KOPT-K1 (cell line): ENCODE data around the gene KRT36.

Source experiments
- H3K27ac ChIP-seq: fragments of 200-600 bp; sonication (generic); 2 replicates; pipeline ENCODE4 v1.5.1; 2016; ENCODE audit warnings: antibody characterized with exemption, mild to moderate bottlenecking, low read depth, low read length; ENCODE audit not compliant: poor library complexity, severe bottlenecking
- H3K36me3 ChIP-seq: fragments of 200-600 bp; sonication (generic); 2 replicates; pipeline ENCODE4 v1.5.1; 2017; ENCODE audit warnings: antibody characterized with exemption, mild to moderate bottlenecking, low read length, moderate library complexity; ENCODE audit not compliant: insufficient read depth
- H3K9me3 ChIP-seq: fragments of 200-600 bp; sonication (generic); 2 replicates; pipeline ENCODE4 v1.5.1; 2017; ENCODE audit warnings: antibody characterized with exemption, low read length, mild to moderate bottlenecking; ENCODE audit not compliant: insufficient read depth, poor library complexity, severe bottlenecking

The KRT36 gene

DNA sequence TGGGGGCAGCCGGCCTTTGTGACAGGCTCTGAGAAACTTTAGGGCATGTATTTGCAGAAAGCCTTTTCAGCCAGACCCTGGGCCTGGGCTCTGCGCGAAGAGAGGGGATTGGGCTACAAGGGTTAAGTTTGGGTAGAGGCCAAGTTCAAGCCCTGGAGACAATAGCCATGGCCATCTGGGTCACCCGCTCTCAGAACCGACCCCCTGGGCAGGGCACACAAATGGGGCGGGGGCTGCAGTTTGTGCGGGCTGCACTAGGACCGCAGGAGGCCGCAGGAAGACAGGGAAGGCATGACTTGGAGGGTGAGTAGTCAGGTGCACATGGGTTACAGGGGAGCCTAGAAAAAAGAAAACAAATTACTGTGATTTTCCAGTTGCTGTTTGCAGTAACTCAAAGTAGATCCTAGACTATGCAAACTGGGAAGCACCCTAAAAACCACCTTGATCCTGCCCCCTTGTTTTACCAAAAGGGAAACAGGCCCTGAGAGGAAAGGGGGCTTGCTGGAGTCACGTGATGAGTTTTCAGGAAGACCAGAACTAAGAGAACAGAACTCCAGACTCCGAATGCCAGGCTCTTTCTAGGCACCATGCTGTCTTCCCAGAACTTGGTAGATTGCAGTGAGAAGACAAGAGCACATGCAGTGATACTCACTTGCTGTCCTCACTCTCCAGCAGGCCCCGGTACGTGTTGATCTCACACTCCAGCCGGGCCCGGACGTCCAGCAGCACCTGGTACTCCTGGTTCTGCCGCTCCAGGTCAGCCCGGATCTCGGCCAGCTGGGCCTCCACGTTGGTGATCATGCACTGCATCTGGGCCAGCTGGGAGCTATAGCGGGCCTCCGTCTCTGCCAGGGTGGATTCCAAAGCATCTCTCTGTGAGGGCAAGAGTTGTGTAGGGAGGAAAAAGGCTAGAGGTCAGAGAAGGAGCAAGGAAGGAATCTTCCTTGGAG is 12.6 kb downstream of the KRT36 start:
- H3K9me3 ChIP-seq = no peaks in the 10 kb centered on the region
- H3K27ac ChIP-seq = no peak overlapping the region
- no peaks in the 10 kb centered on the region for H3K36me3 ChIP-seq

DNA sequence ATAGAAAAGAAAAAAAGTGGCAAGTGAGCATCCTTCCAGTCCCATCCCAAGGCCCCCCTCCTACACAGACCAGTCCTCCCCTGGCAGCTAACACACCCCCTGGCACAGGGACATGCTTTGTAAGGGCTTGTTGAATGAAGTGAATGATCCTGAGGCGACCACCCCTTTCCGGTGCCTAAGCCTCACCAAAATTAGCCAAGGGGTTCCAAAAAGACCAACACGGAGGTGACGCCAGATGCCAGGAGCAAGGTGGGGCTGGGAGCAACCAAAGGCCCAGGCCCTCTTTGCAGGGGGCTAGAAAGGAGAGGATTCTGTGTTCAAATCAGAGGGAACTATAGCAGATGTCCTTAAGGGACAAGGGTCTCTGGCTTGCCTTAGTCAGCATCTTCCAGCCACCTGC is 14.3 kb downstream of the KRT36 start:
- Histone ChIP-seq H3K36me3 (no peaks in the 10 kb centered on the region), H3K9me3 (peaks cover 5% of the 10 kb centered on the region), H3K27ac (no peak overlapping the region)

DNA sequence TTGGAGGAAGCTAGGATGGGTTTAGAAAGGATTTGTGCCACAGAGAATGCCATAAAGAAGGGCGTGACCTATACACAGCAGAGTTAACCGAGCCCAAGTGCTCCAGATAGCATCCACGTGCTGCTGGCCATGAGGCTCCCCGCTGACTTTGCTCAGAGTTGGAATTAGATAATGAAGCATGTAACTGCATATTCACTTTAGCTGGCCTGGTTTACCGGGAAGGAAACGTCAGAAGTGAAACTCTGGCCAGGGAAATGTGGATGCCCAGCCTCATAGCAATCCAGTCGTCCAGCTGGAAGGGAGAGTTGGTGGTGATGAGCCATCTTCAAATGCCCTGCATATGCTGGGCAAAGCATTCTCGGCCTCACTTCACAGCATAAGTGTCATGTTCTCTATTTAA is 14.8 kb downstream of the KRT36 start:
- H3K9me3 ChIP-seq = peaks cover 5% of the 10 kb centered on the region
- H3K27ac ChIP-seq = no peak overlapping the region
- H3K36me3 ChIP-seq = no peaks in the 10 kb centered on the region

DNA sequence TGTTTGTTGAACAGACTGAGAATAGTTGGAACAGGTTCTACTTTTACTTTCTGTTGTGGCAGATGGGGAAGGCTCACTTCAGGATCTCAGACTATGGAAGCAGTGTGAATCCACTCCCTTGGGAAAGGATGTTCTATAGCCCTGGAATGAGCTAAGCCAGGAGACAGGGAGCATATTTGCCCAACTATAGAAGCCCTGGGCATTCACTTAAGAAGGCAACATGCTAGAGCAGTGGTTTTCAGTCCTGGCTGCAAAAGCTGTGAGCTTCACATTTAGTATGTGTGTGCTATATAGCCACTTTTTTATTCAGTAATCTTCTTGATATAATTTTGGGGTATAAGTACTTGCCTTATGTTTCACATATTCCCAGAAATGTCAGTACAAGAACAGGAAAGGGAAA is 21.4 kb downstream of the KRT36 start:
- Histone ChIP-seq H3K27ac (no peak overlapping the region), H3K36me3 (no peaks in the 10 kb centered on the region), H3K9me3 (peaks cover 15% of the 10 kb centered on the region)

DNA sequence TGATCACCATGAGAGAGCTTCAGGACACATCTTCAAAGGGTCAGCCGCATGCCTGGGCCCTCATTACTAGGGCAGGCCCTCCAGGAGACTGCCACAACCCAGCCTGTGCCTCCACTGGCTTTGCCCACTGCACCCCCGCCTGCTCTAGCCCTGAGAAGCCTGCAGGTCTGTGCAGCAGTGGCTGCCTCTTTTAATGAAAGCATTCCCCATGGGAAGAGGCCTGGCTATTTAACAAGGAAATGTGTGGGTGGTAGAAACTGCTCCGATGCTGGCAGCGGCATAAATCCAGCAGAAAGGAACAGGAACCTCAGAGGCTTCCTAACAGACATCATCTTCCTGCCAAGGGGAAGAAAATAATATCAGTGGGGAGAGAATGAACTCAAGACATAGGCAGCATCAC is 22.1 kb downstream of the KRT36 start:
- Histone ChIP-seq H3K9me3 (peaks cover 15% of the 10 kb centered on the region), H3K36me3 (no peaks in the 10 kb centered on the region), H3K27ac (no peak overlapping the region)

DNA sequence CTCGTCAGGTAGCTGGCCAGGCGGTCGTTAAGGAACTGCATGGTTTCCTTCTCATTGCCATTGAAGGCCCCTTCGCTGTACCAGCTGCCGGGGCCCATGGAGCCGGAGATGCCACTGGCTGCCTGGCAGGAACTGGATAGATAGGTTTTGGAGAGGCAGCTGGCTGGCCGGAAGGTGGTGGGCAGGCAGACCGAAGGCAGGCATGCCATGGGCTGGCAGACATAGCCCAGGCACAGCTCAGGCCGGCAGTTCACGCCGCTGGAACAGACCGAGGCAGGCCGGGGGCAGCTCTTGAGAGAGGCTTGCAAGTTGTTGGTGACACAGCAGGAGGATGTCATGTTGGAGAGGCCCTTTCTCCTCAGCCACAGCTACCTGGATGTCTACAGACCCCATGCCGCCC is 22.7 kb downstream of the KRT36 start, which contains the start of gene KRT32:
KRT32 (minus strand) TSS at position 399 of the 400 bp plus-strand sequence; CDS start at position 338, 61 bp downstream.
- no peak within 1 kb of the TSS for H3K27ac ChIP-seq
- no peaks in the 10 kb centered on the region for H3K36me3 ChIP-seq
- peaks cover 14% of the 10 kb centered on the region for H3K9me3 ChIP-seq

DNA sequence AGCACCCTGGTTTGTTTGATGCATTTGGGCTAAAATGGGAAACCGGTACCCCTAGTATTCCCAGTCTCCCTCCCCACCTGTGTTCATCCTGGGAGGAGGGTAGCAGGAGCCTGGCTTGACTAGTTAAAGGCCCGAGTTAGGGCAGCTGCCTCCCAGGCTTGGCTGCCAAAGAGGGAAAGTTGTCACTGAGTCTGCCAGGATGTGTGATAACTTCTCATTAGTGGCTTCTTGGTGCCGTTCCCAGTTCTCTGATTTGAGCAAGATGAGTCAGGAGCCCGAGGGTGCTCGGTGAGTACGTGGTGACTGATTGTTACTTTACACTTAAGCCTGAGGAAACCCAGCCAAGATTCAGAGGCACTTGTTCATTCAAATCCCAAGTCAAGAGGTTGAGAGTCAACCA is 25.0 kb downstream of the KRT36 start:
- Histone ChIP-seq H3K27ac (no peak overlapping the region), H3K9me3 (peaks cover 10% of the 10 kb centered on the region), H3K36me3 (no peaks in the 10 kb centered on the region)

DNA sequence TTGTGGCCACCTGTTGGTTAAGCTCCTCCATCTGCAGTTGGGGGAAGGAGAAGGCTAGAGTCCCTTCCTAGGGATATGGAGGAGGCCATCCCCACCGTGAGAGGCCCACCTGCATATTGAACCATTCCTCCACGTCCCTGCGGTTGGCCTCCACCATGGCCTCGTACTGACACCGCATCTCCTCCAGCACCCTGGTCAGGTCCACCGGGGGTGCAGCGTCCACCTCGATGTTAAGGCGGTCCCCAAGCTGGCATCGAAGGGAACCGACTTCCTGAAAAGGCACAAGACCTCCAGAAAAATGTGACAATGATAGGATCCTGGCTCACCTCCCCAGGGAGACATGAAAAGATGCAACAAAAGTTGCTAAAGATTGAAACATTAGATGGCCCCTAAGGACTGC is 25.5 kb downstream of the KRT36 start:
- H3K36me3 ChIP-seq = no peaks in the 10 kb centered on the region
- peaks cover 10% of the 10 kb centered on the region for H3K9me3 ChIP-seq
- no peak overlapping the region for H3K27ac ChIP-seq

DNA sequence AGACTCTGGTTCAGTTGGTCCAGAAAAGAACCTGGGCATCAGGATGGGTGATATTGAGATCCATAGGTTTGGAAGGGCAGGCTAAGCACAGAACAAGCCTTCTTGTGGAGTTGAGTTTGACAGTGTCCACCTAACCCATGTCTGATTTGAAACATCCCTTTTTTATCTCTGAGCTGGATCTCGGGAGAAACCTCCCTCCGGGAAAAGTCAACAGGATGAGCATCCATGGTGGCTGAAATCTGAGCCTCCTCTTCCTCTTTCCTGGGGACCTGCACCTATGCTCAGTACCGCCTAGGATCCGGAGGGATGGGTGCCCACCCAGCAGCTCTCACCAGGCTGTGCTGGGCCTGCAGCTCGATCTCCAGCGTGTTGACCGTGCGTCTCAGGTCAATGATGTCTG is 26.0 kb downstream of the KRT36 start:
- H3K27ac ChIP-seq = no peak overlapping the region
- H3K9me3 ChIP-seq = peaks cover 9% of the 10 kb centered on the region
- H3K36me3 ChIP-seq = no peaks in the 10 kb centered on the region

DNA sequence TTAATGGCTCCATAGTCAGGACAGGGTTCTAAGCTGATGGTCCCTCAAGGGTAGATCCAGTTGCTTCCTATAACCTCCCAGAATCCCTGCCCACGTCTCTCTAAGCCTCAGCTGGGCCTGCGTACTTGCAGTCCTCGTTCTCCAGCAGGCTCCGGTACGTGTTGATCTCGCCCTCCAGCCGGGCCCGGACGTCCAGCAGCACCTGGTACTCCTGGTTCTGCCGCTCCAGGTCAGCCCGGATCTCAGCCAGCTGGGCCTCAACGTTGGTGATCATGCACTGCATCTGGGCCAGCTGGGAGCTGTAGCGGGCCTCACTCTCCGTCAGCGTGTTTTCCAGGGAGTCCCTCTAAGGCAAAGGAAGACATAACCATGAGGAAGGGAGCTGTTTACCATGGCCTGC is 27.0 kb downstream of the KRT36 start:
- Histone ChIP-seq H3K36me3 (no peaks in the 10 kb centered on the region), H3K27ac (no peak overlapping the region), H3K9me3 (no peaks in the 10 kb centered on the region)

DNA sequence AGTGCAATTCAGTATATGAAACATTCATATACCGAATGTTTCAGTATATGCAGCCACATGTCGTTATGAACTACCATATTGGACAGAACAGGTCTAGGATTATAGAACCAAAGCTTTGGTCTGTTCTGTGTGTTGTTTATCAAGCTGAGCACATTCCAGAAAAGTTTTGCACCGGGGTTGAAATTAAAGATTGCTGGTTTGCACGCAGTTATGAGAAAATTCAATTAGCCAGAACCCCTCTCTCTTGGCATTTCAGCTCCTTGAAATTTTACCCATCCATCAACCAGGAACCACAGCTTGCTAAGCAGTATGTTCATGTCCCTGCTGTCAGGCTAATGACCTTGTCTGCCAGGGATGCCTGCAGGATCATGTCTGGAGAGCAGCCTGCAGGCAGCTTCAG is 32.0 kb downstream of the KRT36 start:
- Histone ChIP-seq H3K36me3 (no peaks in the 10 kb centered on the region), H3K9me3 (no peaks in the 10 kb centered on the region)

DNA sequence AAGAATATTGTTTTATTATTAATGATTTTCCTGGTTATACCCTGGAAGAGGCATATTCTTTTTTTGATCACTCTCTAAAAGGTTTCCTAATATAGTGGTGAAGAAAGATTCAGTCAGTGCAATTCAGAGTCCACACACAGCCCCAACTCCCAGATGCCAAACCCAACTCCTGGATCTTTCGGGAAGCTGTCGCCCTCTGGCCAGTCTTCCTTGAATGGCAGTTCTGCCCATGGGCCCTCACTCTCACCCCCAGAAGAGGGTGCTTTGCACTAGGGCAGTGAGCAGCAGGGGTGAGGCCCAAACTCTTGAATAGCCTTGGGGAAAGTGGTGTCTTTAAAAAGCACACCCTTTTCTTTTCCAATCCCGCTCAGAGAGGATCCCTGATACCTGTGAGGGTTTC is 33.5 kb downstream of the KRT36 start:
- H3K27ac ChIP-seq = no peak overlapping the region
- H3K9me3 ChIP-seq = no peaks in the 10 kb centered on the region
- no peaks in the 10 kb centered on the region for H3K36me3 ChIP-seq

More for the DNA sequence above, 32.0 kb downstream of the KRT36 start:
- no peak overlapping the region for H3K27ac ChIP-seq

DNA sequence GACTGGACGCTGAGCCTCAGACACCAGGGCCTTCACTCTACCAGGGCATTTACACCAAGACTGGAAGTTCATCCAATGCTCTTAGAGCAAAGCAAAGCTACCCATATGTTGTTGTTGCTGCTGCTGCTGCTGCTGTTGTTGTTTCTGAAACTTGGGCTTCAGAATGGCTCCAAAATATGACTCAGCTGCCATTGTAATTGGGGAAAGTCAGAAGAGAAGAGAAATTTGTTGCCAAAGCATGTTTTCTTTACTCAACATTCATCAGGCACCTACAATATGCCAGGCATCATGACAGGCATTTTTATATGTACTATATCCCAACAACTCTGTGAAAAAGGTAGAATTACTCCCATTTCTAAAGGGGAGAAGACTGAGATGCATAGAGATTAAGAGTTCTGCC is 34.5 kb downstream of the KRT36 start:
- Histone ChIP-seq H3K27ac (no peak overlapping the region), H3K36me3 (no peaks in the 10 kb centered on the region), H3K9me3 (no peaks in the 10 kb centered on the region)

DNA sequence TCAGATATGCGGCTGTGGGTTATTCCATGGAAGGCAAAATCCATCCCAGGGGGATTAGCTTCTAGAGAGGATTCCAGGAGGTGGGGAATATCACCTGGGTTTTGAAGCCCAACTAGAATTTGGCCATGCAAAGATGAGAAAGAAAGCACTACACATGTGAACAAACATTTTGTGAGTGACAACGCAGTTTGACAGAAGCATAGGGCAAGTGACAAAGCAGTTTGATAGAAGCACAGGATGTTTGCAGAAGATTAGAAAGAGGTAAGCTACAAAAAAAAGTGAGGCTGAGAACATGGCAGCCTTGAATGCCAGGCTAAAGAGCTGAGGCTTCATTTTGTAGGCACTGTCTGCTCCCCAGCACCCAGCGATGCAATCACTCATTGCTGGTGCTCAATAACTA is 36.6 kb downstream of the KRT36 start:
- Histone ChIP-seq H3K9me3 (no peaks in the 10 kb centered on the region), H3K27ac (no peak overlapping the region), H3K36me3 (no peaks in the 10 kb centered on the region)

DNA sequence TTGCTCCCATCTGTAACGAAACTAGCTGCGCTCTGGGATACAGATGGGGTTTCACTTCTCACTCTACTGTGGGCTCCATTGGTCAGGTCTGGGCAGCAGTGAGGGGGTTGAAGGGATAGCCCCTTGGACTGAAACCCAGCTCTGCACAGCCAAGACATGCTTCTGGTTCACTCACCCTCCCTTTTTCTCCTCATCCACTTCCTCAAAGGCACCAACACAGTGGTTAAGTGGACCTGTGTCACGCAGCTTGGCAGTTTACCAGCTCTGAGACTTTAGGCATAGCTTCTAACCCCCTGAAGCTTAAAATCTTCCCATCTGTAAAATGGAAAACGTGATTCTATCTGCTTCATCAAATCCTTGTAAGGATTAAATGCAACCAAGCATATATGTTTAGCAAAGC is 37.4 kb downstream of the KRT36 start:
- no peaks in the 10 kb centered on the region for H3K9me3 ChIP-seq
- H3K36me3 ChIP-seq = no peaks in the 10 kb centered on the region
- H3K27ac ChIP-seq = no peak overlapping the region

DNA sequence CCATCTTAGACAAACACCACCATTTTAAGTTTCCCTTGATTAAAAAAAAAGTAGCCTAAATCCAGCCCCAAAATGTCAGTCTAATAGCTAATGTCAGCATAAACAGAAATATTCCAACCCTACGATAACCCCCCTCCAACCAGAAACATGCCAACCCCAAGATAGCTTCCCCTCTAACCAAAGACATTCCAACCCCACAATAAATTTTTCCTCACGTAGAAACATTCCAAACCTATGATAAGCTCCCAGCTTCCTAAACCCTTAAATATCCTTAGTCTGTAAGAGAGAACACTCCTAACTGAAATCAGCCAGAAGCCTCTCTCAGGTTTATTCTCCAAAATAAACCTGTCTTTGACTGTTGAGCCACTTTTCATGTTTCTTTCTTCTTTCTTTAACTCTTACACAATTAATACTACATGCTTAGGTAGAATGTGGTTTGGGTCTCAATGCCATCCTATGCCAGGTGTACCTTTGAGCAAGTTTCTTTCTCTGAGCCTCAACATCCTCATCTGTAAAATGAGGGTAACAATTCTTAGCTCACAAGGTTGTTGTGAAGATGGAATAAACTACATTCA is 38.5 kb downstream of the KRT36 start:
- Histone ChIP-seq H3K36me3 (no peaks in the 10 kb centered on the region), H3K9me3 (no peaks in the 10 kb centered on the region), H3K27ac (no peak overlapping the region)
